GM18511 (cell line): ENCODE data around the gene RPL39.
"Not testable (repeated sequence)": the region's sequence is repeated elsewhere in the genome, so short reads cannot be mapped to it uniquely, and the experiment has no call there.

Experiments
- ATAC-seq: cut with Tn5 transposase; IDR thresholded peaks from one replicate; pipeline ENCODE4 v1.9.1; 2021; ENCODE audit warnings: mild to moderate bottlenecking, moderate library complexity; ENCODE audit not compliant: unreplicated experiment

RPL39 gene

DNA sequence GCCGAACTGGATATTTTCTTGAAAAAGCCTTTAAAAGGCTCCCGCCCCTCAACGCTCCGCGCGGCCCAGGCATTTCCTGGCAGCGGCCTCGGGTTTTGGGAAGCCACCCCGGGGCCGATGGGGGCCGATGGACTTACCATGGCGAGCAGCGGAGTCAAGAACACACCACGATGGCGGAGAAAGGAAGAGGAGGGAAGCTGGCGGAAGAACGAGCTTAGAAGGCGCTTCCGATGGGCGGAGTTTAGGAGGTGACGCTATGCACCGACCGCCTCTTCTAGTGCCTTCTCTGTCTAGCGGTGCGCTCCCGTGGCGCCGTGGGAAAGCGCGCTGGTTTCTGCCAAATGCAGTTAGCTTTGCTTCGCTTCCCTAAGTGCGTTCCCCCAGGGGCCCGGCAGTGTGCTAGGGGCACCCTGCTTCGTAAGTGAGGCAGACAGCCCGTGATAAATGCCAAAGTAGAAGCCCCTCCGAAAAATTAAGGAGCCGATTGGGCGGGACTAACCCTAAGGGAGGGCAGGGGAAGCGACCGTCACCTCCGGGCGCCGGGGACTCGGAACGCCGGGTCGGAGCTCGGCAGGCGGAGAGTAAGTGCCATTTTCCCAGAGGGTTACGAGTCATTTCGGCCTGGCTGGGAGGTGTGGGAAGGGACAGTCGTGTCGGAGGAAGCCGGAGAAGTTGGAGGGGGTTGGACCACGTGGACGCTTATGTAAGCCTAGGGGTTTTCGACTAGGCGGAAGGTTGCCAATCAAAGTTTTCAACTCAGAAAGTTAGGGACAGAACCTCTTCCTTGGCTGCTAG is at the start of gene RPL39:
Gene RPL39, minus strand, starts transcription at position 194 of the 795 bp plus-strand sequence. Its CDS starts 54 bp downstream, at position 140.
- peak; percentile 95 for ATAC-seq

- ATAC-seq: no peak
Measured at GRCh38 chrX:119833905-119834304, 42.5 kb upstream of the RPL39 start.

GRCh38 chrX:119828446-119828845 is 37.0 kb upstream of the RPL39 start:
- ATAC-seq: no peak

- no peak for ATAC-seq
Measured at GRCh38 chrX:119826399-119826959, 35.0 kb upstream of the RPL39 start.

DNA sequence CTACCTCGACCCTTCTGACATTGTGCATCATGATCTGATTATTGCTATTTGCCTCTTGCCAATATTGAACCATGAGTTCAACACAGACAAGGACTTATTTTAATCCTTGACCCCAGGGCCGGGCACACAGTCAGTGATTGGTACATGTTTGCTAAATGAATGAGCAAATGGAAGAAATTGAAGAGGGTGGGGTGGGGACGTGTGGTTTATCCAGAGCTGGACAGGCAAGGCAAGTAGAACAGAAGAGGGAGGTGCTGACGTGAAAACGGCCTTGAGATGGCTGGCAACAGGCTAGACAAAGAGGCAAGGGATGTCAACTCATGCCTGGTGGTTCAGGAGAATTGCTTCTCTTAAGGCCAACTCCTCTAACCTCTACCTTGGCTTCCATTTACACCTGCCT is 32.8 kb upstream of the RPL39 start:
- not testable (repeated sequence) for ATAC-seq

DNA sequence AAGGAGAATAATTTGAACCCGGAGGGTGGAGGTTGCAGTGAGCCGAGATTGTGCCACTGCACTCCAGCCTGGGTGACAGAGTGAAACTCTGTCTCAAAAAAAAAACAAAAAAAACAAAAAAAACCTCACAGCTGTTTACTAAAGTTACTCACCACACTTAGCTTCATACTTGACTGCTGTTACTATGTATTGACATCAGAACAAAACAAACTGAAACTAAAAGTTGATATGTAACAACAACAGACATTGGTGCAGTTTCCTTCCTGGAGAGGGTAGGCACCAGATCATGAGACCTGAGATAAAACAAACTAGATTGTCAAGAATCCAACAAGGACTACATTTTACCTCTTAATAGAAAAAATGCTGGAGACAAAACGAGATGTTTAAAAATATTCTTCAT is 30.3 kb upstream of the RPL39 start:
- peak; percentile 95 for ATAC-seq

- no peak for ATAC-seq
Measured at GRCh38 chrX:119817130-119817690, 25.8 kb upstream of the RPL39 start.

DNA sequence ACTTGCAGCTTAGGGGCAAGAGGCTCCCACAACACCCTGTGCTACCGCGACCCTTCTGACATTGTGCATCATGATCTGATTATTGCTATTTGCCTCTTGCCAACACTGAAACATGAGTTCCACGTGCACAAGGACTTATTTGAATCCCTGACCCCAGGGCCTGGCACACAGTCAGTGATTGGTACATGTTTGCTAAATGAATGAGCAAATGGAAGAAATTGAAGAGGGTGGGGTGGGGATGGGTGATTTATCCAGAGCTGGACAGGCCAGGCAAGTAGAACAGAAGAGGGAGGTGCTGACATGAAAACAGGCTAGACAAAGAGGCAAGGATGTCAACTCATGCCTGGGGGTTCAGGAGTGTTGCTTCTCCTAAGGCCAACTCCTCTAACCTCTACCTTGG is 24.9 kb upstream of the RPL39 start:
- ATAC-seq: no peak

- no peak for ATAC-seq
Measured at GRCh38 chrX:119809185-119809666, 17.8 kb upstream of the RPL39 start.

GRCh38 chrX:119808461-119808860 is 17.0 kb upstream of the RPL39 start:
- ATAC-seq: not testable (repeated sequence)

DNA sequence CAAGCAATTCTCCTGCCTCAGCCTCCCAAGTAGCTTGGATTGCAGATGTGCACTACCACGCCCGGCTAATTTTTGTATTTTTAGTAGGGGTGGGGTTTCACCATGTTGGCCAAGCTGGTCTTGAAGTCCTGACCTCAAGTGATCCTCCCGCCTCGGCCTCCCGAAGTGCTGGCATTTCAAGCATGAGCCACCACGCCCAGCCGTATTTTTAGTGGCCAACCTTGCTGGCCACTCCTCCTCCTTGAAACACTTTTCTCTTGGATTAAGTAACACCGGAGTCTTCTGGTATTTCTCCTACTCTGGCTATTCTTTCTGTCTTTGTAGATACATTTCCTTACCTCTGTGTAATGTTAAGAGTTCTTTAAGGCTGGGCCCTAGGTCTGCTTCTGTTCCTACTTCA is 11.1 kb upstream of the RPL39 start:
- ATAC-seq: no peak

- no peak for ATAC-seq
Measured at GRCh38 chrX:119801253-119802221, 10.1 kb upstream of the RPL39 start.

- peak; percentile 32 for ATAC-seq
Measured at GRCh38 chrX:119790977-119791436, 423 bp downstream of the RPL39 start.

- peak; percentile 78 for ATAC-seq
Measured at GRCh38 chrX:119784747-119785446, 6.5 kb downstream of the RPL39 start.

- no peak for ATAC-seq
Measured at GRCh38 chrX:119783026-119783425, 8.4 kb downstream of the RPL39 start.

DNA sequence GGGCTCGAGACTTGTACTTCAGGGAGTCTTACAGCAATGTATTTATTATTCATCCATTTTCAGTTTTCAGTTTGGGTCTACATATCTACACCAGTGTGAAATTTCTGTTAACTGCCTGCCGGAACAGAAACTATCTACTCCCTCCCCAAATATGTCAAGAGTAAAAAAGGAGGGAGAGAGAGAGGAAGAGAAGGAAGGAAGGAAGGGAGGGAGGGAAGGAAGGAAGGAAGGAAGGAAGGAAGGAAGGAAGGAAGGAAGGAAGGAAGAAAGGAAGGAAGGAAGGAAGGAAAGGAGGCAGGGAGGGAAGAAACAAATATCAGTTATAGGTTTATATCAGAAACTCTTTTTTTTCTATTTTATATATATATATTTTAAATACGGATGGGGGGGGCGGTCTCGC is 12.6 kb downstream of the RPL39 start:
- no peak for ATAC-seq

GRCh38 chrX:119775517-119776238 is 15.8 kb downstream of the RPL39 start:
- ATAC-seq: peak; percentile 69

- not testable (repeated sequence) for ATAC-seq
Measured at GRCh38 chrX:119769388-119769787, 22.0 kb downstream of the RPL39 start.

GRCh38 chrX:119768436-119768835 is 23.0 kb downstream of the RPL39 start:
- ATAC-seq: not testable (repeated sequence)
